Measurements from ENCODE around the gene ZNF91. TPM values are rescaled to one million over a fixed set of nuclear protein-coding genes. Genes with fewer than 3 reads are reported as not detected.
"Not testable (repeated sequence)": the region's sequence is repeated elsewhere in the genome, so short reads cannot be mapped to it uniquely, and the experiment has no call there.

ZNF91 gene
- polyA plus RNA-seq, 1 donor = 57.6 TPM

DNA sequence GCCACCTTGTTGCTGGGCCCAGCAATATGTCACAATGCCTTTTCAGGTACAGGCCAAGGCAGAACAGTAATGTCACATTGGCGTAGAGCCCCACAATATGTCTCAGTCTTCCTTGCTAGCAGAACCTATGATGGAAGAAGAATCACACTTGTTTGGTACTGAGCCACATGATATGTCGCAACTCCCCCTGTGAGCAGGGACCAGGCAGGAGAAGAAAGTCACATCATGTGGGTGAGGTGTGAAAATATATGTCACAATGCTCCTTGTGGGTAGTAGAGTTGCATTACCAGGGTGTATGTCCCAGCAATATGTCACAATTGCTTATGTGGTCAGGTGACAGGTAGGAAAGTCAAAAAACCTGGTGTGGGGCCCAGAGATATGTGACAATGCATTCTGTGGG, 7.1 kb upstream of the ZNF91 start:
- no peaks in the 10 kb centered on the region for H3K27me3 ChIP-seq (ENCODE audit: control insufficient read depth, insufficient read depth, low read length)
- peak in 1 of 2 donors; percentile 79 for DNase-seq
- WGBS (ENCODE audit: insufficient coverage, low lambda C conversion rate) = no CpG with 5 or more reads among the region's 2 CpGs
- H3K27ac ChIP-seq (ENCODE audit: low read length) = peak overlapping the region; percentile 89
- H3K9me3 ChIP-seq (ENCODE audit: control insufficient read depth, low read depth, low read length) = no peaks in the 10 kb centered on the region
- no peaks in the 10 kb centered on the region for H3K36me3 ChIP-seq (ENCODE audit: control insufficient read depth, insufficient read depth, low read length)
- H3K4me3 ChIP-seq (ENCODE audit: low read length) = no peak overlapping the region
- peaks cover 65% of the 10 kb centered on the region for H3K4me1 ChIP-seq (ENCODE audit: control insufficient read depth, insufficient read depth, low read length)

DNA sequence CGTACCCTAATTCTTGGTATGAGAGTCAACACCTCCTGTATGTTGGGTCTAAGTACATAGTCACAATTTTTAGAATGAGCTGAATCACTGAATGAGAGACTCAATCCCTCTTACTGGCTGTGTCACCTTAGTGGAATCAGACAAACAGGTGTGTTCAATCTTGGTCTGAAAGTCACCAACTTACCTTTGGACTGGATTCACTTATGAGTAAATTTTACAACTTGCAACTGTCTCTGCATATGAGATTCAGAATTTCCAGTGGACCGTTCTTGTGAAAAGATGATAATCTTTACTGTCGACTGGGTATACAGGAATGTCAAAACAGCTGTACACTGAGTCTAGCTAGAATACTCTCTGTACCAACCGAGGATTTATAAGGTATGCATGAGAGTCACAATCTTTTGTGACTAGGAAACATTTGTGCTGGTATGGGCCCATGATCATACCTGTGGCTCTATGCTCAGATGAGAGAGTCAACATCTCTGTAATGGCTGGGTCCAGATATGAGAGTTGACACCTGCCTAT, 5.9 kb upstream of the ZNF91 start:
- DNase-seq = peak in 1 of 2 donors; percentile 86
- H3K27ac ChIP-seq (ENCODE audit: low read length) = peak overlapping the region; percentile 89
- H3K27me3 ChIP-seq (ENCODE audit: control insufficient read depth, insufficient read depth, low read length) = no peaks in the 10 kb centered on the region
- no peak overlapping the region for H3K4me3 ChIP-seq (ENCODE audit: low read length)
- H3K9me3 ChIP-seq (ENCODE audit: control insufficient read depth, low read depth, low read length) = no peaks in the 10 kb centered on the region
- no CpG with 5 or more reads among the region's 4 CpGs for WGBS (ENCODE audit: insufficient coverage, low lambda C conversion rate)
- peaks cover 52% of the 10 kb centered on the region for H3K4me1 ChIP-seq (ENCODE audit: control insufficient read depth, insufficient read depth, low read length)
- no peaks in the 10 kb centered on the region for H3K36me3 ChIP-seq (ENCODE audit: control insufficient read depth, insufficient read depth, low read length)

DNA sequence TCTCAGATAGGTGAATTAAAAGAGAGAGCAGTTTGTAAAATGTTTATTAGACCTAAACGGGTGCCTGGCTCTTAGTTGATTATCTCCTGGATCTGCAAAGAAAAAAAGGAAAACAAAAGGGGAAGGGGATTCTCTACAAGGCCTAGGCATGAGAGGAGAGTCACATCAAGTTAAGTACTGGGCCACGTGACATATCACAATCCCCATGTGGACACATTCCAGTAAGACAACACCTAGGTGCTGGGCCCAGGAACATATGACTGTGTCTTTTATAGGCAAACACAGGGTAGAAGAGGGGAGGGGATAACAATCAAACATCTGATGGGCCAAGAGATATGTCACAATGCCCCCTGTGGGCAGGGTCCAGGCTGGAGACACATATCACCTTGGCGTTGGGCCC, 4.2 kb upstream of the ZNF91 start:
- H3K4me1 ChIP-seq (ENCODE audit: control insufficient read depth, insufficient read depth, low read length) = peaks cover 47% of the 10 kb centered on the region
- no peak overlapping the region for H3K4me3 ChIP-seq (ENCODE audit: low read length)
- H3K36me3 ChIP-seq (ENCODE audit: control insufficient read depth, insufficient read depth, low read length) = no peaks in the 10 kb centered on the region
- peak overlapping the region; percentile 89 for H3K27ac ChIP-seq (ENCODE audit: low read length)
- H3K9me3 ChIP-seq (ENCODE audit: control insufficient read depth, low read depth, low read length) = no peaks in the 10 kb centered on the region
- no peaks in the 10 kb centered on the region for H3K27me3 ChIP-seq (ENCODE audit: control insufficient read depth, insufficient read depth, low read length)
- no CpG with 5 or more reads among the region's 3 CpGs for WGBS (ENCODE audit: insufficient coverage, low lambda C conversion rate)
- DNase-seq = peak in 1 of 2 donors; percentile 35

GRCh38 chr19:23395722-23396117, 449 bp upstream of the ZNF91 start:
- 100% methylated on average over 2 of the region's 10 CpGs for whole genome bisulfite sequencing (ENCODE audit: insufficient coverage, low lambda C conversion rate)
- H3K36me3 ChIP-seq (ENCODE audit: control insufficient read depth, insufficient read depth, low read length); H3K9me3 ChIP-seq (ENCODE audit: control insufficient read depth, low read depth, low read length); H3K27me3 ChIP-seq (ENCODE audit: control insufficient read depth, insufficient read depth, low read length); H3K4me3 ChIP-seq (ENCODE audit: low read length); DNase-seq: not testable (repeated sequence)
- Histone ChIP-seq H3K4me1 (ENCODE audit: control insufficient read depth, insufficient read depth, low read length) (peaks cover 24% of the 10 kb centered on the region), H3K27ac (ENCODE audit: low read length) (peak overlapping the region; percentile 97)

DNA sequence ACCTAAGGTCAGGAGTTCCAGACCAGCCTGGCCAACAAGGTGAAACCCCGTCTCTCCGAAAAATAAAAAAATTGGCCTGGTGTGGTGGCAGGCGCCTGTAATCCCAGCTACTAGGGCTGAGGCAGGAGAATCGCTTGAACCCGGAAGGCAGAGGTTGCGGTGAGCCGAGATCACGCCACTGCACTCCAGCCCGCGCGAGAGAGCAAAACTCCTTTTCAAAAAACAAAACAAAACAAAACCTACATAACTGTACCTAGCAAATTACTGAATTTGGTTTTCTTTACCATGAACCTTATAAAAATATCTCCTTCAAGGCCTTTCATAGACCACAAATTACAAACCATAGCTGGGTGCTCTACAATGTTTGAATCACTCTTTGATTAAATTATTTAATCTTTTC, 760 bp downstream of the ZNF91 start:
- peak overlapping the region; percentile 92 for H3K4me3 ChIP-seq (ENCODE audit: low read length)
- peaks cover 14% of the 10 kb centered on the region for H3K4me1 ChIP-seq (ENCODE audit: control insufficient read depth, insufficient read depth, low read length)
- no CpG with 5 or more reads among the region's 11 CpGs for WGBS (ENCODE audit: insufficient coverage, low lambda C conversion rate)
- no peaks in the 10 kb centered on the region for H3K9me3 ChIP-seq (ENCODE audit: control insufficient read depth, low read depth, low read length)
- peak overlapping the region; percentile 97 for H3K27ac ChIP-seq (ENCODE audit: low read length)
- DNase-seq = peak in 1 of 2 donors; percentile 60
- H3K27me3 ChIP-seq (ENCODE audit: control insufficient read depth, insufficient read depth, low read length) = no peaks in the 10 kb centered on the region
- H3K36me3 ChIP-seq (ENCODE audit: control insufficient read depth, insufficient read depth, low read length) = peaks cover 6% of the 10 kb centered on the region

GRCh38 chr19:23393121-23393520, 2.1 kb downstream of the ZNF91 start:
- H3K4me3 ChIP-seq (ENCODE audit: low read length) = peak overlapping the region; percentile 92
- WGBS (ENCODE audit: insufficient coverage, low lambda C conversion rate) = no CpG with 5 or more reads among the region's 1 CpG
- H3K4me1 ChIP-seq (ENCODE audit: control insufficient read depth, insufficient read depth, low read length) = peaks cover 14% of the 10 kb centered on the region
- H3K36me3 ChIP-seq (ENCODE audit: control insufficient read depth, insufficient read depth, low read length) = peaks cover 16% of the 10 kb centered on the region
- H3K27ac ChIP-seq (ENCODE audit: low read length) = peak overlapping the region; percentile 97
- no peaks in the 10 kb centered on the region for H3K9me3 ChIP-seq (ENCODE audit: control insufficient read depth, low read depth, low read length)
- DNase-seq = no peak
- H3K27me3 ChIP-seq (ENCODE audit: control insufficient read depth, insufficient read depth, low read length) = no peaks in the 10 kb centered on the region

GRCh38 chr19:23391236-23391635, 4.0 kb downstream of the ZNF91 start:
- Histone ChIP-seq H3K36me3 (ENCODE audit: control insufficient read depth, insufficient read depth, low read length) (peaks cover 28% of the 10 kb centered on the region), H3K4me3 (ENCODE audit: low read length) (no peak overlapping the region), H3K27me3 (ENCODE audit: control insufficient read depth, insufficient read depth, low read length) (no peaks in the 10 kb centered on the region), H3K4me1 (ENCODE audit: control insufficient read depth, insufficient read depth, low read length) (peaks cover 14% of the 10 kb centered on the region), H3K27ac (ENCODE audit: low read length) (peak overlapping the region; percentile 97), H3K9me3 (ENCODE audit: control insufficient read depth, low read depth, low read length) (peaks cover 9% of the 10 kb centered on the region)
- DNase-seq = peak in 1 of 2 donors; percentile 72

GRCh38 chr19:23385404-23385803, 9.9 kb downstream of the ZNF91 start:
- Histone ChIP-seq H3K4me3 (ENCODE audit: low read length) (no peak overlapping the region), H3K36me3 (ENCODE audit: control insufficient read depth, insufficient read depth, low read length) (peaks cover 62% of the 10 kb centered on the region), H3K27ac (ENCODE audit: low read length) (no peak overlapping the region), H3K9me3 (ENCODE audit: control insufficient read depth, low read depth, low read length) (peaks cover 49% of the 10 kb centered on the region), H3K4me1 (ENCODE audit: control insufficient read depth, insufficient read depth, low read length) (peaks cover 3% of the 10 kb centered on the region), H3K27me3 (ENCODE audit: control insufficient read depth, insufficient read depth, low read length) (no peaks in the 10 kb centered on the region)
- WGBS (ENCODE audit: insufficient coverage, low lambda C conversion rate) = 100% methylated on average over 3 of the region's 4 CpGs
- no peak for DNase-seq

- H3K27me3 ChIP-seq (ENCODE audit: control insufficient read depth, insufficient read depth, low read length) = no peaks in the 10 kb centered on the region
- no CpG with 5 or more reads among the region's 12 CpGs for WGBS (ENCODE audit: insufficient coverage, low lambda C conversion rate)
- no peak for DNase-seq
- H3K9me3 ChIP-seq (ENCODE audit: control insufficient read depth, low read depth, low read length) = peaks cover 54% of the 10 kb centered on the region
- no peak overlapping the region for H3K4me3 ChIP-seq (ENCODE audit: low read length)
- H3K4me1 ChIP-seq (ENCODE audit: control insufficient read depth, insufficient read depth, low read length) = peaks cover 3% of the 10 kb centered on the region
- peaks cover 66% of the 10 kb centered on the region for H3K36me3 ChIP-seq (ENCODE audit: control insufficient read depth, insufficient read depth, low read length)
- H3K27ac ChIP-seq (ENCODE audit: low read length) = no peak overlapping the region
Measured at GRCh38 chr19:23384858-23385257, 10.4 kb downstream of the ZNF91 start.

GRCh38 chr19:23384166-23384565, 11.1 kb downstream of the ZNF91 start:
- 100% methylated on average over 1 of the region's 12 CpGs for WGBS (ENCODE audit: insufficient coverage, low lambda C conversion rate)
- Histone ChIP-seq H3K27me3 (ENCODE audit: control insufficient read depth, insufficient read depth, low read length) (no peaks in the 10 kb centered on the region), H3K4me1 (ENCODE audit: control insufficient read depth, insufficient read depth, low read length) (no peaks in the 10 kb centered on the region), H3K4me3 (ENCODE audit: low read length) (no peak overlapping the region), H3K36me3 (ENCODE audit: control insufficient read depth, insufficient read depth, low read length) (peaks cover 68% of the 10 kb centered on the region), H3K9me3 (ENCODE audit: control insufficient read depth, low read depth, low read length) (peaks cover 57% of the 10 kb centered on the region), H3K27ac (ENCODE audit: low read length) (no peak overlapping the region)
- DNase-seq = no peak

DNA sequence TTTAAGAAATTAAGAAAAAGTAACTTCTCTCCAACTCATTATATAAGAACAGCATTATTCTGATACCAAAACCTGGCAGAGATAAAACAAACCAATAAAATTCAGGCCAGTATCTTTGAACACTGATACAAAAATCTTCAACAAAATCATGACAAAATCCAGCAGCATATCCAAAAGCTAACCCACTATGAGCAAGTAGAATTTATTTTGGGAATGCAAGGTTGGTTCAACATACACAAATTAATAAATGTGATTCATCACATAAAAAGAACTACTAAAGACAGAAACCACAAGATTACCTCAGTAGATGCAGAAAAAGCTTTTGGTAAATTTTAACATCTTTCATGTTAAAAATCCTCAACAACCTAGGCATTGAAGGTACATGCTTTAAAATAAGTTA, 12.3 kb downstream of the ZNF91 start:
- peaks cover 57% of the 10 kb centered on the region for H3K9me3 ChIP-seq (ENCODE audit: control insufficient read depth, low read depth, low read length)
- peaks cover 66% of the 10 kb centered on the region for H3K36me3 ChIP-seq (ENCODE audit: control insufficient read depth, insufficient read depth, low read length)
- no peak for DNase-seq
- no peak overlapping the region for H3K27ac ChIP-seq (ENCODE audit: low read length)
- no peaks in the 10 kb centered on the region for H3K27me3 ChIP-seq (ENCODE audit: control insufficient read depth, insufficient read depth, low read length)
- H3K4me1 ChIP-seq (ENCODE audit: control insufficient read depth, insufficient read depth, low read length) = no peaks in the 10 kb centered on the region
- H3K4me3 ChIP-seq (ENCODE audit: low read length) = no peak overlapping the region

Measured in large intestine (tissue), 3 donors.